H54 (cell line): ENCODE data around the gene KAT7.

ENCODE experiments used
- DNase-seq: peaks from one replicate; pipeline ENCODE4 v3.0.0; 2011; ENCODE audit warnings: low spot score, mixed read lengths; ENCODE audit not compliant: insufficient read length
- FAIRE-seq: peaks from 3 replicates; lab custom pipeline; 2011; peaks lifted over from hg19 to GRCh38; lab: Jason Lieb, UNC
- POLR2A ChIP-seq: IDR thresholded peaks from 2 replicates; pipeline ENCODE4 v1.6.1; 2011; ENCODE audit warnings: low read depth, mild to moderate bottlenecking, low read length

The KAT7 gene

GRCh38 chr17:49871211-49871610 is 82.7 kb downstream of the KAT7 start:
- FAIRE-seq = no peak
- no peak for DNase-seq
- TF ChIP-seq POLR2A = no peak

GRCh38 chr17:49872754-49873377 is 84.4 kb downstream of the KAT7 start:
- TF ChIP-seq POLR2A = no peak
- no peak for DNase-seq
- FAIRE-seq = no peak

- DNase-seq = no peak
- no peak for FAIRE-seq
These were observed 85.0 kb downstream of the KAT7 start for GRCh38 chr17:49873466-49873865.

DNA sequence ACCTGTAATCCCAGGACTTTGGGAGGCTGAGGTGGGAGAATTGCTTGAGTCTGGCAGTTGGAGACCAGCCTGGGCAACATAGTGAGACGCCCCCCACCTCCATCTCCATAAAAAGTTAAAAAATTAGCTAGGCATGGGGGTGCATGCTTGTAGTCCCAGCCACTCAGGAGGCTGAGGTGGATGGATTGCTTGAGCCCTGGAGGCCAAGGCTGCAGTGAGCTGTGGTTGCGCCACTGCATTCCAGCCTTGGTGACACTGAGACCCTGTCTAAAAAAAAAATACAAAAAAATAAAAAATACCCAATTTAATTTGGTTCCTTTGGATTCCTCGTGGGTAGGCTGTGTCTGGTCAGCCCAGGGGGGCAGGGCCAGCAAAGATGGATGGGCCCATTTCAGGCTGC is 85.4 kb downstream of the KAT7 start:
- FAIRE-seq = no peak
- TF ChIP-seq POLR2A = no peak
- no peak for DNase-seq

More at GRCh38 chr17:49873466-49873865, 85.0 kb downstream of the KAT7 start:
- TF ChIP-seq POLR2A = no peak

GRCh38 chr17:49874911-49875310 is 86.4 kb downstream of the KAT7 start:
- no peak for DNase-seq
- no peak for TF ChIP-seq POLR2A
- no peak for FAIRE-seq

GRCh38 chr17:49875685-49876084 is 87.2 kb downstream of the KAT7 start:
- TF ChIP-seq POLR2A = no peak
- no peak for FAIRE-seq
- DNase-seq = no peak

- no peak for DNase-seq
- no peak for FAIRE-seq
- no peak for TF ChIP-seq POLR2A
These were observed 90.7 kb downstream of the KAT7 start for GRCh38 chr17:49878931-49879904.

DNA sequence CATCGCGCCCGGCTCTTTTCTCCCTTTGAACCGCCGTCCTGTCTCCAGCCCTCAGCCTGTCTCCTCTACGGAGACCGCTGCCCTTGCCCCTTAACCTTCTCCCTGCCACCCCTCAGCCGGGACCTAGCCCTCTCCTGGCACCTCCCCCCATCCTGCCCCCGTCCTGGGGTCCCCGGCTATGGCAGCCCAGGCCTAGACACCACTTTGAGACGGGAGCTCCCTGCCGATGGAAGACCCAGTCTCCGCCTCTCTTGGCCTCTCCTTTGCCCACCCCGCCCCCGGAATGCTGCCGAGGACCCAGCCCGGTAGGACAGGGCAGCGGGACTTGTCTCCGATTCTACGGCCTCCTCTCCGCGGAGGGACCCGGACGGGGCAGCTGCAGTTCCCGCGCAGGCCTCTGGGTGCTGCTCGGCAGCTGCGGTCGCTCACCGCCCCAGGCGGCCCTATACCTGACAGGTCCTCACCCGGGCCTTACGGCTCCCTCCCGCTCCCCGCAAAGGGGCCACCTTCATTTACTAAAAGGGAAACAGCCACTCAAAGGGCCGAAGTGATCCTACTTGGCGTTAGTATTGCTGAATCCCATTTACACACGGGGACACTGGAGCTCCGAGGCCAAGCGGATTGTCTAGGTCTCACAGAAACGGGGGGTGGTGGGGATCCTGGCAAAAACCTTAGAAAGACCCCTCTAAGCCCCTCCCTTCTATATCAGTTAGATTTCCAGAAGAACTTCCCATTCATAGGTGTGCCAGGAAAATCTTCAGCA is 92.0 kb downstream of the KAT7 start:
- no peak for TF ChIP-seq POLR2A
- peak; percentile 98 for DNase-seq
- FAIRE-seq = no peak

DNA sequence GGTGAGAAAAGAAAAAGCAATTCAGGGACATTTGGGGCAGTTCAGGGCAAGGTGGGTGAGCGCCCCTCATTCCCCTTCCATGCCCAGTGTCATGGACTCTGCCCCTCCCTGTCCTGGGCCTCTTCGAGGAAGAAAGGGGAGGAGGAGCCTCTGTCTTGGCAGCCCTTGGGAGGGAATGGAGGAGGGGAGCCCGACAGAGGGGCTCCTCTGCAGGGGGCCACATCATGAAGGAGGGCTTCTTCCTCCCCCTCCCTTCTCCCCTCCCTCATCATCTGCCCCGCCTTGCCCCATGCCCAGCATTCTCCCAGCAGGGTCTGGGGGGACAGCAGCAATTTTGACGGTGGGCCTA is 92.5 kb downstream of the KAT7 start:
- no peak for TF ChIP-seq POLR2A
- DNase-seq (no peak), FAIRE-seq (no peak)

DNA sequence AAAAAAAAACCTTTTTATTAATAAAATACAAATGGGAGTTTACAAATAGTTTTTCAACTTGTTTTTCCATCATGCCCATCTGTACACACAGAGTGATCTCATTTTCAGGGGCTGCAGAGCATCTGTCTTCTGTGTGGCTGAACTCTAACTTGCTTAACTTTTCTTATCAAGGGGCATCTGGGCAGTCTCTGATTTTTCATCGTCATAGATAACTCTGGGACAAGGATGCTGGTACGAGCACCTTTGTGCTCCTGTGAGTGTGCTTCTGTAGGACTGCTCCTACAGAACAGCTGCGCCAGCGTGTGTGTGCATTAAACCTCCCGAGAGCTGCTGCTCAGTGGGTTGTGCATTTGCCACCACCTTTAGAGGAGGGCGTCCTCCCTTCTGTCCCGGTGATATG is 94.0 kb downstream of the KAT7 start:
- TF ChIP-seq POLR2A = no peak
- DNase-seq (no peak), FAIRE-seq (no peak)
